MV-4-11 (cell line): ENCODE results near the gene ZNF24.
A peak's percentile ranks its signal among the peaks of the same experiment; 100 is the strongest.

Source experiments
- DNase-seq: peaks from one replicate; lab custom pipeline; 2025; lab: John Stamatoyannopoulos, UW

Gene ZNF24

DNA sequence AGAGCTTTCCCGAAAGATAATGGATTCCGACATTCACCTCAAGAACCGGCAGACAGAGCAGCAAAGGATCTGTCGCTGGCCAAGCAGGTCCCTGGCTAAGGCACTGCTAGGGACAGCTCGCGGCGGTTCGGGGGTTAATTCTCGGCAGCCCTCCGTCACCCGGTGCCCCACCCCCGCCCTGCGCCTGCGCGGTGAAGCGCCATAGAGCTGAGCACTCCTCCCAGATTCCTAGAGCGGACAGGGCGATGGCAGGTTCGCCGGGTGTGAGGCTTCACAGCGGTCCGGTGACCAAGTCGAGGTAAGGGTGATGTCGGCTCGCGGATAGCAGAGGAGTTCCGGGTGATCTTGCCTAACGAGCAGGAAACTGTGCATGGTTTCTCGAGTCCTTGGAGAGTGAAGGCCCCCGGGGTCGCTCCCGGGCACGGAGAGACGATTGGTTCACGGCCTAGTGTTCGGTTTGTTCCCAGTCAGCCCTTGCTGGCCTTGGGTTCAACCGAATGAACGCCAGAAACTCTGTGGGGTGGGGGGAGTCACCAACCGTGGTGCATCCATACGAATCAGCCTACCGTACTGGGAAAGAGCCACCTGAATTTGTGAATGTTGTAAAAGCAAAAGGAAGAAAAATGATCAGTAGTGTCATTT lies 54.0 kb downstream of the ZNF24 start, which contains the start of gene ZSCAN30:
ZSCAN30 (minus strand) TSS at position 136 of the 642 bp plus-strand sequence. CDS start 25,877 bp downstream, outside the sequence.
- DNase-seq, result peak; percentile 88

- no peak for DNase-seq
Measured at GRCh38 chr18:35289727-35290093, 54.5 kb downstream of the ZNF24 start.

- DNase-seq, result no peak
Measured at GRCh38 chr18:35289293-35289692, 54.9 kb downstream of the ZNF24 start.

- no peak for DNase-seq
Measured at GRCh38 chr18:35284841-35285240, 59.4 kb downstream of the ZNF24 start.

- DNase-seq, result no peak
Measured at GRCh38 chr18:35283923-35284794, 60.1 kb downstream of the ZNF24 start.

GRCh38 chr18:35282353-35282752 lies 61.9 kb downstream of the ZNF24 start:
- no peak for DNase-seq
